H1 (cell line): ENCODE data around the gene RELN. TPM values are rescaled to one million over a fixed set of nuclear protein-coding genes. Genes with fewer than 3 reads are reported as not detected.

ENCODE experiments used
- CTCF ChIA-PET: fragments of 300-600 bp; sonication (Branson Sonifier 250); formaldehyde crosslinking; loops from one replicate; lab custom pipeline; 2021; ENCODE audit not compliant: partially characterized antibody; lab: Charles Lee
- POLR2A ChIA-PET: fragments of 300-600 bp; sonication (Branson Sonifier 250); formaldehyde crosslinking; loops from one replicate; lab custom pipeline; 2021; ENCODE audit warnings: inconsistent platforms; ENCODE audit not compliant: partially characterized antibody; lab: Charles Lee
- DNase-seq, 2 experiments: peaks; one replicate each; pipeline versions ENCODE4 v3.0.0 to v3.0.0-alpha.2; 2010 to 2022; ENCODE audit warnings: low spot score in 2 of 2, low read depth in 1 of 2, mixed read lengths in 1 of 2
- FAIRE-seq: peaks from 2 replicates; lab custom pipeline; 2011; peaks lifted over from hg19 to GRCh38; lab: Jason Lieb, UNC
- H2AFZ ChIP-seq: 2 replicates; pipeline ENCODE4 v1.8.1; 2012; ENCODE audit warnings: low read length, inconsistent platforms
- H2AK5ac ChIP-seq: 2 replicates; pipeline ENCODE4 v1.6.1; 2013; ENCODE audit warnings: low read depth, low read length
- H2BK120ac ChIP-seq: replicated peaks from 2 replicates; pipeline ENCODE3; 2013; ENCODE audit warnings: low read depth, low read length, inconsistent platforms
- H2BK12ac ChIP-seq: 2 replicates; pipeline ENCODE4 v1.6.1; 2013; ENCODE audit warnings: low read depth, low read length
- H2BK15ac ChIP-seq: 2 replicates; pipeline ENCODE4 v1.6.1; 2013; ENCODE audit warnings: low read length
- H2BK20ac ChIP-seq: 2 replicates; pipeline ENCODE4 v1.6.1; 2013; ENCODE audit warnings: low read length
- H2BK5ac ChIP-seq: 2 replicates; pipeline ENCODE4 v1.6.1; 2013; ENCODE audit warnings: low read depth, low read length
- H3K14ac ChIP-seq: 2 replicates; pipeline ENCODE4 v1.6.1; 2013; ENCODE audit warnings: inconsistent platforms; ENCODE audit not compliant: insufficient read length
- H3K18ac ChIP-seq: 2 replicates; pipeline ENCODE4 v1.6.1; 2013; ENCODE audit warnings: low read length; ENCODE audit errors: extremely low read depth
- H3K23ac ChIP-seq: 2 replicates; pipeline ENCODE4 v1.6.1; 2013; ENCODE audit warnings: inconsistent platforms; ENCODE audit not compliant: insufficient read length
- H3K23me2 ChIP-seq: 2 replicates; pipeline ENCODE4 v1.6.1; 2013; ENCODE audit warnings: low read depth, low read length
- H3K27ac ChIP-seq: 2 replicates; pipeline ENCODE4 v1.6.1; 2011; ENCODE audit warnings: low read depth, low read length, inconsistent platforms
- H3K27me3 ChIP-seq, 4 experiments: replicated peaks in 1 of 4; 1 replicate in 1 of 4; 2 replicates in 3 of 4; pipeline versions ENCODE4 v1.6.1 to v1.8.1; 2011 to 2013; ENCODE audit warnings: low read length in 3 of 4, mild to moderate bottlenecking in 3 of 4, inconsistent platforms in 2 of 4, mixed read lengths in 2 of 4, moderate library complexity in 1 of 4; ENCODE audit not compliant: control insufficient read depth in 3 of 4, insufficient read depth in 3 of 4; ENCODE audit errors: extremely low read depth in 1 of 4
- H3K36me3 ChIP-seq, 4 experiments: 2 replicates each; pipeline versions ENCODE4 v1.6.1 to v1.8.1; 2011 to 2013; ENCODE audit warnings: mild to moderate bottlenecking in 4 of 4, low read length in 3 of 4, moderate library complexity in 2 of 4, control low read depth in 1 of 4, inconsistent platforms in 1 of 4; ENCODE audit not compliant: insufficient read depth in 4 of 4, control insufficient read depth in 2 of 4
- H3K4ac ChIP-seq: replicated peaks from 2 replicates; pipeline ENCODE3; 2013; ENCODE audit warnings: low read length, low read depth, mixed read lengths, inconsistent platforms; ENCODE audit not compliant: insufficient read length
- H3K4me1 ChIP-seq, 4 experiments: replicated peaks in 1 of 4; 1 replicate in 1 of 4; 2 replicates in 3 of 4; pipeline versions ENCODE4 v1.6.1 to v1.8.1; 2011 to 2013; ENCODE audit warnings: low read length in 3 of 4, inconsistent platforms in 2 of 4, mixed read lengths in 1 of 4; ENCODE audit not compliant: insufficient read depth in 4 of 4, control insufficient read depth in 3 of 4
- H3K4me2 ChIP-seq, 2 experiments: 2 replicates each; pipeline versions ENCODE4 v1.6.1 to v1.8.1; 2011 to 2013; ENCODE audit warnings: low read depth in 2 of 2, low read length in 2 of 2, control low read depth in 1 of 2, inconsistent platforms in 1 of 2, mild to moderate bottlenecking in 1 of 2; ENCODE audit not compliant: insufficient read depth in 1 of 2
- H3K4me3 ChIP-seq, 4 experiments: fragments of 200-600, 300-600 bp in 1 of 4; sonication (generic), shearing (Covaris generic), sonication (Bioruptor Twin) in 1 of 4; 2 replicates each; pipeline versions ENCODE4 v1.5.1 to v1.8.1; 2011 to 2016; ENCODE audit warnings: low read length in 4 of 4, low read depth in 3 of 4, control low read depth in 2 of 4, inconsistent platforms in 2 of 4, mild to moderate bottlenecking in 2 of 4, mixed read lengths in 1 of 4, moderate library complexity in 1 of 4; ENCODE audit not compliant: insufficient read depth in 2 of 4; ENCODE audit errors: extremely low read depth in 1 of 4
- H3K56ac ChIP-seq: replicated peaks from 2 replicates; pipeline ENCODE3; 2013; ENCODE audit warnings: low read depth, mild to moderate bottlenecking, mixed read lengths, low read length, inconsistent platforms; ENCODE audit not compliant: insufficient read length
- H3K79me1 ChIP-seq: 2 replicates; pipeline ENCODE4 v1.6.1; 2013; ENCODE audit warnings: low read depth, low read length, control low read depth
- H3K79me2 ChIP-seq, 2 experiments: 2 replicates each; pipeline versions ENCODE4 v1.6.1 to v1.8.1; 2012 to 2013; ENCODE audit warnings: low read length in 2 of 2, mild to moderate bottlenecking in 2 of 2, inconsistent platforms in 1 of 2; ENCODE audit not compliant: insufficient read depth in 2 of 2, control insufficient read depth in 1 of 2
- H3K9ac ChIP-seq, 4 experiments: replicated peaks in 1 of 4; 1 replicate in 1 of 4; 2 replicates in 3 of 4; pipeline versions ENCODE4 v1.6.1 to v1.8.1; 2011 to 2013; ENCODE audit warnings: low read depth in 3 of 4, low read length in 3 of 4, control low read depth in 2 of 4, mild to moderate bottlenecking in 2 of 4, moderate library complexity in 2 of 4, inconsistent platforms in 1 of 4; ENCODE audit errors: extremely low read depth in 1 of 4
- H3K9me3 ChIP-seq, 2 experiments: 2 replicates each; pipeline versions ENCODE4 v1.6.1 to v1.8.1; 2012 to 2013; ENCODE audit warnings: mild to moderate bottlenecking in 2 of 2, moderate library complexity in 2 of 2, control low read depth in 1 of 2, inconsistent platforms in 1 of 2, low read depth in 1 of 2, low read length in 1 of 2, mixed read lengths in 1 of 2; ENCODE audit not compliant: insufficient read depth in 2 of 2
- H4K20me1 ChIP-seq, 2 experiments: replicated peaks in 1 of 2; 2 replicates each; pipeline versions ENCODE3 to v1.8.1; 2011 to 2013; ENCODE audit warnings: inconsistent platforms in 2 of 2, low read length in 2 of 2, mild to moderate bottlenecking in 1 of 2; ENCODE audit not compliant: insufficient read depth in 2 of 2, control insufficient read depth in 1 of 2
- H4K5ac ChIP-seq: 2 replicates; pipeline ENCODE4 v1.6.1; 2013; ENCODE audit warnings: low read length, low read depth, mixed read lengths, inconsistent platforms; ENCODE audit not compliant: insufficient read length
- H4K8ac ChIP-seq: 2 replicates; pipeline ENCODE4 v1.8.0; 2013; ENCODE audit warnings: mild to moderate bottlenecking, moderate library complexity, low read length, inconsistent platforms; ENCODE audit not compliant: insufficient read depth; ENCODE audit errors: extremely low read depth
- H4K91ac ChIP-seq: replicated peaks from 2 replicates; pipeline ENCODE3; 2013; ENCODE audit warnings: low read length, mixed read lengths, inconsistent platforms; ENCODE audit not compliant: insufficient read length
- POU5F1 ChIP-seq: IDR thresholded peaks from 2 replicates; pipeline ENCODE4 v1.6.1; 2011; ENCODE audit warnings: low read depth, mild to moderate bottlenecking, low read length, moderate library complexity
- RNF2 ChIP-seq: fragments of 200-900, 300-1000 bp; sonication (generic); IDR thresholded peaks from 2 replicates; pipeline ENCODE4 v1.7.1; 2016; ENCODE audit warnings: borderline replicate concordance, low read depth, mild to moderate bottlenecking, antibody characterized with exemption, low read length; ENCODE audit not compliant: poor library complexity, severe bottlenecking; ENCODE audit errors: missing control alignments
- TEAD4 ChIP-seq: IDR thresholded peaks from 2 replicates; pipeline ENCODE4 v1.6.1; 2012; ENCODE audit warnings: low read depth, low read length, inconsistent platforms, mixed read lengths
- ZNF274 ChIP-seq: IDR thresholded peaks from 2 replicates; pipeline ENCODE4 v1.7.0; 2012; ENCODE audit warnings: low read length, borderline replicate concordance; ENCODE audit errors: extremely low read depth
- WGBS, 2 experiments: shearing (Covaris generic) in 1 of 2; methylation state at CpG; one replicate each; pipeline versions ENCODE4 v1.1.6 to v1.1.7; 2013 to 2015; ENCODE audit warnings: low lambda C conversion rate in 2 of 2, mixed read lengths in 2 of 2, inconsistent platforms in 1 of 2, low coverage in 1 of 2, missing lambda C conversion rate in 1 of 2; ENCODE audit not compliant: insufficient replicate concordance in 2 of 2, insufficient coverage in 1 of 2, insufficient read length in 1 of 2; ENCODE audit errors: extremely low coverage in 1 of 2, missing lambda C conversion rate in 1 of 2; 5-methylcytosine and 5-hydroxymethylcytosine counted together
- polyA plus RNA-seq, 7 experiments: library from polyadenylated mRNA; depleted of rRNA in 3 of 7; stranded (reverse) in 5 of 7; unstranded in 2 of 7; fragments of >200 nt in 5 of 7; fragments of 200-250 nt in 2 of 7; gene quantifications; 1 replicate in 5 of 7; 2 replicates in 1 of 7; 4 replicates in 1 of 7; pipeline versions ENCODE4 v1.2.1 to v1.2.3, GENCODE V29; 2011 to 2013; ENCODE audit warnings: missing spikeins in 2 of 7, mixed read lengths in 2 of 7
- total RNA-seq: library from RNA; stranded (reverse); fragmentation: NEBNext Ultra II Directional; extraction: Animal tissue kit (Norgen Biotek cat#: 25700); gene quantifications from 2 replicates; pipeline ENCODE4 v1.2.1, GENCODE V29; 2021

Gene RELN
- total and polyA plus RNA-seq, 2 of the 8 experiments (the other 6 are each of a cell fraction or from before 2014, with no cell fraction given) = 0.03 to 0.07 TPM

GRCh38 chr7:103609778-103610177 lies 379.7 kb downstream of the RELN start:
- Histone ChIP-seq H4K20me1 (no peaks in the 10 kb centered on the region), H2BK15ac (no peak overlapping the region), H3K27ac (no peak overlapping the region), H3K4ac (no peak overlapping the region), H3K18ac (no peak overlapping the region), H2AFZ (no peak overlapping the region), H2BK12ac (no peak overlapping the region), H3K9ac (no peak overlapping the region), H3K23me2 (no peaks in the 10 kb centered on the region), H3K9me3 (no peaks in the 10 kb centered on the region), H3K27me3 (no peaks in the 10 kb centered on the region), H2BK120ac (no peak overlapping the region), H2BK5ac (no peak overlapping the region), H3K36me3 (no peaks in the 10 kb centered on the region), H3K79me2 (no peaks in the 10 kb centered on the region), H4K8ac (no peak overlapping the region), H3K4me2 (no peak overlapping the region), H4K91ac (no peak overlapping the region), H3K79me1 (no peaks in the 10 kb centered on the region), H3K14ac (no peak overlapping the region), H3K56ac (no peak overlapping the region), H3K4me3 (no peak overlapping the region), H3K23ac (no peak overlapping the region), H2BK20ac (no peak overlapping the region), H4K5ac (no peak overlapping the region), H2AK5ac (no peak overlapping the region), H3K4me1 (no peaks in the 10 kb centered on the region)
- TF ChIP-seq RNF2 (no peak), TEAD4 (no peak), POU5F1 (no peak), ZNF274 (no peak)
- POLR2A ChIA-PET = interaction anchor here (1.1 kb wide), 1 partner anchor 13 kb away, joined by 3 read pairs; no protein-coding TSS in a partner anchor
- WGBS, 2 experiments = 93% methylated on average over 3 of the region's 3 CpGs; no CpG with 5 or more reads in 1 of the 2 experiments
- DNase-seq (no peak), FAIRE-seq (no peak)
- CTCF ChIA-PET = interaction anchor here (1.2 kb wide), 1 partner anchor 13 kb away, joined by 4 read pairs; no protein-coding TSS in a partner anchor
